Prostate gland (tissue), 2 donors: ENCODE results near the gene ARMC3. TPM values are rescaled to one million over a fixed set of nuclear protein-coding genes. Genes with fewer than 3 reads are reported as not detected.
"Not testable (repeated sequence)": the region's sequence is repeated elsewhere in the genome, so short reads cannot be mapped to it uniquely, and the experiment has no call there.

ENCODE experiments used
- DNase-seq: peaks from one replicate; pipeline ENCODE4 v3.0.0-alpha.2; 2019; ENCODE audit warnings: low spot score
- H3K27ac ChIP-seq, 2 donors: fragments of 200-600 bp; sonication (generic); 2 replicates each; pipeline ENCODE4 v1.5.1; 2017 to 2019
- H3K27me3 ChIP-seq: fragments of 200-600 bp; sonication (generic); replicated peaks from 2 replicates; pipeline ENCODE4 v1.5.1; 2019; ENCODE audit not compliant: insufficient read depth
- H3K36me3 ChIP-seq, 2 donors: fragments of 200-600 bp; sonication (generic); 1 replicate in 1 of 2; 2 replicates in 1 of 2; pipeline versions ENCODE4 v1.5.1 to v1.8.1; 2017 to 2019
- H3K4me1 ChIP-seq: fragments of 200-600 bp; sonication (generic); replicated peaks from 2 replicates; pipeline ENCODE4 v1.5.1; 2019
- H3K4me3 ChIP-seq, 2 donors: fragments of 200-600 bp; sonication (generic); 2 replicates each; pipeline ENCODE4 v1.5.1; 2017 to 2019
- H3K9me3 ChIP-seq: fragments of 200-600 bp; sonication (generic); 2 replicates; pipeline ENCODE4 v1.5.1; 2017
- POLR2A ChIP-seq: fragments of 450-650 bp; IDR thresholded peaks from one replicate; pipeline ENCODE4 v1.6.1; 2016; ENCODE audit warnings: antibody characterized with exemption, mild to moderate bottlenecking
- POLR2AphosphoS5 ChIP-seq: sonication (generic); formaldehyde crosslinking; IDR thresholded peaks from one replicate; pipeline ENCODE4 v1.6.1; 2017; ENCODE audit warnings: antibody characterized with exemption
- WGBS: methylation state at CpG from one replicate; pipeline ENCODE4 v1.1.5; 2018; 5-methylcytosine and 5-hydroxymethylcytosine counted together
- intact Hi-C: fragments of 100-400 bp; cut with DNase I; formaldehyde crosslinking; loops from one replicate; pipeline ENCODE4 v1.14.2; 2022
- total RNA-seq, 2 donors: library from RNA; depleted of rRNA; stranded (reverse); fragments of >200 nt; gene quantifications; one replicate each; pipeline ENCODE4 v1.1.0, GENCODE V29; 2016
- TF ChIP-seq, protein P1 (sequence below), 4 experiments: fragments of 200-600 bp in 2 of 4; fragments of 450-650 bp in 2 of 4; sonication (generic) in 2 of 4; IDR thresholded peaks; 1 replicate in 3 of 4; 2 replicates in 1 of 4; pipeline ENCODE4 v1.5.1; 2016 to 2019; ENCODE audit warnings: antibody characterized with exemption in 4 of 4, mild to moderate bottlenecking in 2 of 4, moderate library complexity in 2 of 4

ARMC3 gene
- total RNA-seq, 2 donors from 2014 or later = 5.0 TPM; not detected in 1

DNA sequence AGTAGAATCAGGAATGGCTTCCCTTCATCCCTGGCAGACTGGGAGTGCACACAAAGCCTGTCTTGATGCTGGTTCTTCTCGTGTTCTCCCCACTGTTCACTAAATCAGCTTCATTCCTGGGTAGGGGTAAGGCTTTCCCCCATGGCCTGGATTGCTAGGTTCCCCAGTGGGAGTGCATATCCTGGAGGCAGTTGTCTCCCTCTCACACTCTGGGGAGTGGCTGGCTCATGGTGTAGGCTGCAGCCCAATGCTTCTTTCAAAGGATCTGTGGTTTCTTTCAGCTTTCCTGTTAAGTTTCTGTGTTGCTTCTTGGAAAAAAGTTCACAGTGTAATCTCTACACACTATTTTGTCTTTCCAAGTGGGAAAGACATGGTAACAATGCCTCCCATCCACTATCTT lies 32.6 kb upstream of the ARMC3 start:
- Histone ChIP-seq H3K36me3 (no peaks in the 10 kb centered on the region), H3K4me3 (no peak overlapping the region), H3K9me3 (no peaks in the 10 kb centered on the region), H3K27me3 (no peaks in the 10 kb centered on the region), H3K27ac (no peak overlapping the region), H3K4me1 (no peaks in the 10 kb centered on the region)
- 82% methylated on average over 1 of the region's 1 CpG for WGBS
- DNase-seq = no peak
- TF ChIP-seq, protein P1, sequence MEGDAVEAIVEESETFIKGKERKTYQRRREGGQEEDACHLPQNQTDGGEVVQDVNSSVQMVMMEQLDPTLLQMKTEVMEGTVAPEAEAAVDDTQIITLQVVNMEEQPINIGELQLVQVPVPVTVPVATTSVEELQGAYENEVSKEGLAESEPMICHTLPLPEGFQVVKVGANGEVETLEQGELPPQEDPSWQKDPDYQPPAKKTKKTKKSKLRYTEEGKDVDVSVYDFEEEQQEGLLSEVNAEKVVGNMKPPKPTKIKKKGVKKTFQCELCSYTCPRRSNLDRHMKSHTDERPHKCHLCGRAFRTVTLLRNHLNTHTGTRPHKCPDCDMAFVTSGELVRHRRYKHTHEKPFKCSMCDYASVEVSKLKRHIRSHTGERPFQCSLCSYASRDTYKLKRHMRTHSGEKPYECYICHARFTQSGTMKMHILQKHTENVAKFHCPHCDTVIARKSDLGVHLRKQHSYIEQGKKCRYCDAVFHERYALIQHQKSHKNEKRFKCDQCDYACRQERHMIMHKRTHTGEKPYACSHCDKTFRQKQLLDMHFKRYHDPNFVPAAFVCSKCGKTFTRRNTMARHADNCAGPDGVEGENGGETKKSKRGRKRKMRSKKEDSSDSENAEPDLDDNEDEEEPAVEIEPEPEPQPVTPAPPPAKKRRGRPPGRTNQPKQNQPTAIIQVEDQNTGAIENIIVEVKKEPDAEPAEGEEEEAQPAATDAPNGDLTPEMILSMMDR (IDR thresholded peaks at IDR 0.05) = no peak
- TF ChIP-seq POLR2A = no peak
- intact Hi-C loops = no loop called here

DNA sequence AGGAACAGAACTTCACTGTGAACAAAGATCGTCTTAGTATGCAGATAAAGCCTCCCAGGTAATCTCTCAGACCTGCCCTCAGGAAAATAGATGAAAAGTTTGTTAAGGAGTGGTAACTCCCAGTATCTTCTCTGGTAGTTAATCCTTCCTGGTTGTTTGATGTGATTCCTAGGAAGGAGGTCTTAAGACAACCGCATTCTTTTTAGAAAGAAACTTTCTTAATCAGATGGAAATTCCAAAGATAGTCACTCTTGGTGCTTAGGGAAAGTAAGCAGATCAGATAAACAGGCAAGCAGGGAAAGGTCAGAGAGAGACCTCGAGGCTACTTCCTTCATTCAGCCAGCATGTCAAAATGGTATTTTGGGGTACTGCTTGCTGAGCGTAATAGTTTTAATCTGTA lies 30.5 kb upstream of the ARMC3 start:
- intact Hi-C loops = no loop called here
- Histone ChIP-seq H3K36me3 (no peaks in the 10 kb centered on the region), H3K9me3 (no peaks in the 10 kb centered on the region), H3K4me3 (no peak overlapping the region), H3K4me1 (no peaks in the 10 kb centered on the region), H3K27ac (no peak overlapping the region), H3K27me3 (no peaks in the 10 kb centered on the region)
- WGBS = 55% methylated on average over 4 of the region's 4 CpGs
- TF ChIP-seq POLR2A (no peak), POLR2AphosphoS5 (no peak)
- TF ChIP-seq, protein P1 (IDR thresholded peaks at IDR 0.05) = no peak
- DNase-seq = no peak

DNA sequence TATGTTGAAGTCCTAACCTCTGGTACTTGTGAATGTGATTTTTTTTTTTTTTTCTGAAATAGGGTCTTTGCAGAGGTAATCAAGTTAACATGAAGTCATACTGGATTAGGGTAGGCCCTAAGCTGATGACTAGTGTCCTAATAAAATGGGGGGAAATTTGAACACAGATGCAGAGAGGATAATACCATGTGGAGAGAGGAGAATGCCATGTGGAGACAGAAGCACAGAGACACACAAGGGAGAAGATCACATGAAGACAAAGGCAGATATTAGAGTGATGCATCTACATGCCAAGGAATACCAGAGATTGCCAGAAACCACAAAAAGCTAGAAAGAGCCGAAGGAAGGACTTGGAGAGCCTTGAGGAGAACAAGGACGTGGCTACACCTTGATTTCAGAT lies 28.5 kb upstream of the ARMC3 start:
- H3K4me3 ChIP-seq = no peak overlapping the region
- H3K27me3 ChIP-seq = no peaks in the 10 kb centered on the region
- no peak for TF ChIP-seq POLR2AphosphoS5
- TF ChIP-seq POLR2A = no peak
- TF ChIP-seq, protein P1 (IDR thresholded peaks at IDR 0.05) = no peak
- 79% methylated on average over 2 of the region's 2 CpGs for WGBS
- no peaks in the 10 kb centered on the region for H3K4me1 ChIP-seq
- H3K27ac ChIP-seq = no peak overlapping the region
- intact Hi-C loops = no loop called here
- no peak for DNase-seq
- H3K36me3 ChIP-seq = no peaks in the 10 kb centered on the region
- H3K9me3 ChIP-seq = no peaks in the 10 kb centered on the region

DNA sequence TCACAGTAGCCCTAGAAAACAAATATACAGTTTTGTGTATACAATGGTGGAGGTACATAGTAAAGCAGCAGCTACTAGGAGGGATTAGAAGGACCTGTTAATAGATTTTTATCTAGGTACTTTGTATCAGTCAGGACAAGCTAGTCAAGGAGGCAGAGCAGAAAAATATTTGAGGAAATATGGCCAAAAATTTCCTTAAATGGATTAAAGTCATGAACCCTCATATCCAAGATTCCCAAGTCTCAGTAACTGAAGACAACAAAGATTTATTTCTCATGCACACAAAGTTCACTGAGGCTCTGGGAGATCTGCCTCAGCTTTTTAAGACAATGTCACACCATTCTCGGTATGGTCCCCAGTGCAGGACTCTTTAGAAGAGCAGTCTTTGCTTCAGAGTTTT lies 28.1 kb upstream of the ARMC3 start:
- Histone ChIP-seq H3K27ac (no peak overlapping the region), H3K4me1 (no peaks in the 10 kb centered on the region), H3K9me3 (no peaks in the 10 kb centered on the region), H3K4me3 (no peak overlapping the region), H3K27me3 (no peaks in the 10 kb centered on the region), H3K36me3 (no peaks in the 10 kb centered on the region)
- intact Hi-C loops = no loop called here
- no peak for TF ChIP-seq POLR2A
- no peak for TF ChIP-seq POLR2AphosphoS5
- TF ChIP-seq, protein P1 (IDR thresholded peaks at IDR 0.05) = no peak
- DNase-seq = no peak
- WGBS = 79% methylated on average over 1 of the region's 1 CpG

DNA sequence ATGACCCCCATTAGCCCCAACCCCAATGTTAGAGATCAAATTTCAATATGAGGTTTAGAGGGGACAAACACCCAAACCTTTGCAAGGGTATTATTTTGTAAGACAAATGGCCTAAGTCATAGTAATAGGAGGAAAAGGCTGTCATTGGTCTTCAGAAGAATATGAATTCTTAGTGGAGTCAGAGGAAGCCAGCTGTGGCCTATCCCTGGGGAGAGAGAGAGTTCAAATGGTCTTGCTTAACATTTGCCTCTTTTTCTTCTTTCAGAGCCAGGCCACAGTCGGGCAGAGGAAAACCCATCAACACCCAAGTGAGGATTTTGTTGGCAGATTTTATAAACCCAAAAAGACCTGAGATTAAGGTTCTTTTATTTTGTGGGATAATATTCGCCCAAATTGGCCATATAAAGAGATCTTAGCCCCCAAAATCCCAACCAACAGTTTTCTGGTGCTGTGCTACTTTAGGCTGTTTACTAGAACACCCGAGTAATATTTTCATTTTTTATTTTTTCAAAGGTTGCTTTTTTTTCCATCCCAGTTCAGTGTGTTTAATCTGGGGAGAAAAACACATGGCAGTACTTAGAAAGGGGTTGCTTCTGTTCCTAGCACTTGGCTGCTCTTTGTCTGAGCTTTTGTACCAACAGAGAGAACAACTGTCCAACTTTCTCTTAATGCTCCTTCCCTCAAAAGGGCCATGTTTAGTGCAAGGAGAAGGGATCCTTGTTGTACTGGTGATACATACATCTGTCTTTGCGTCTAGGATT lies 26.8 kb upstream of the ARMC3 start:
- Histone ChIP-seq H3K36me3 (no peaks in the 10 kb centered on the region), H3K27ac (no peak overlapping the region), H3K9me3 (no peaks in the 10 kb centered on the region), H3K27me3 (no peaks in the 10 kb centered on the region), H3K4me3 (no peak overlapping the region), H3K4me1 (no peaks in the 10 kb centered on the region)
- TF ChIP-seq POLR2A (no peak), POLR2AphosphoS5 (no peak)
- TF ChIP-seq, protein P1 (IDR thresholded peaks at IDR 0.05) = no peak
- 65% methylated on average over 4 of the region's 4 CpGs for WGBS
- no peak for DNase-seq
- intact Hi-C loops = no loop called here

DNA sequence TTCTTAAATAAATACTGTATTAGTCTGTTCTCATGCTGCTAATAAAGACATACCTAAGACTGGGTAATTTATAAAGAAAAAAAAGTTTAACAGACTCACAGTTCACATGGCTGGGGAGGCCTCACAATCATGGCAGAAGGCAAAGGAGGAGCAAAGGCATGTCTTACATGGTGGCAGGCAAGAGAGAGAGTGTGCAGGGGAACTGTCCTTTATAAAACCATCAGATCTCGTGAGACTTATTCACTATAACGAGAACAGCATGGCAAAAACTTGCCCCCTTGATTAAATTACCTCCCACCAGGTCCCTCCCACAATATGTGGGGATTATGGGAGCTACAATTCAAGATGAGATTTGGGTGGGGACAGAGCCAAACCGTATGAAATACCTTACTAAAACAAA lies 25.7 kb upstream of the ARMC3 start:
- WGBS = 86% methylated on average over 3 of the region's 3 CpGs
- not testable (repeated sequence) for H3K27ac ChIP-seq

More for the DNA sequence above, 25.7 kb upstream of the ARMC3 start:
- DNase-seq, H3K4me3 ChIP-seq, intact Hi-C loops, H3K36me3 ChIP-seq, H3K27me3 ChIP-seq, H3K9me3 ChIP-seq, H3K4me1 ChIP-seq: not testable (repeated sequence)
